ENCODE measurements around the gene TACO1. TPM values are rescaled to one million over a fixed set of nuclear protein-coding genes. Genes with fewer than 3 reads are reported as not detected.

TACO1 gene
- total and polyA plus RNA-seq, 10 of the 15 experiments (the other 5 are each of a cell fraction or from before 2014, with no cell fraction given): 8.5 to 38.6 (median 27.0) TPM

- TF ChIP-seq SPI1 (IDR thresholded peaks at IDR 0.05; ENCODE audit: borderline replicate concordance, insufficient read depth, low read depth, low read length) (0 out of 2 replicates have a peak, but pooled peaks have one; percentile 5), KDM1A (IDR thresholded peaks at IDR 0.05; ENCODE audit: borderline replicate concordance) (no peak)
- ATAC-seq (no peak), FAIRE-seq (no peak), DNase-seq (ENCODE audit: low read depth, low spot score) (no peak)
- in situ Hi-C loops (cut with MboI): no loop called here
- no peaks in the 10 kb centered on the region for H3K36me3 ChIP-seq (ENCODE audit: control insufficient read depth in 2 of 2, insufficient read depth in 2 of 2, low read length in 1 of 2)
- intact Hi-C loops (cut with micrococcal nuclease; ENCODE audit: unreplicated experiment): loop anchor here (10.0 kb wide), 1 partner anchor 148 kb away; the partner anchor contains the start of genes CCDC47 and DDX42
- H3K9me3 ChIP-seq (replicated peaks; ENCODE audit: control insufficient read depth, insufficient read depth, low read length): no peaks in the 10 kb centered on the region
- no peak overlapping the region for H3K9ac ChIP-seq (ENCODE audit: control insufficient read depth, insufficient read depth, low read length)
- H2AFZ ChIP-seq (ENCODE audit: control insufficient read depth, low read depth, low read length): no peak overlapping the region
- no peak overlapping the region for H3K4me3 ChIP-seq
- POLR2A ChIA-PET: interaction anchor here (0.6 to 1.7 kb wide), 5 partner anchors 10 to 1510 kb away, joined by 3 to 5 read pairs (median 4); partner anchors contain the start of gene TACO1
- H3K27me3 ChIP-seq (replicated peaks in 1 of 2; ENCODE audit: control insufficient read depth in 2 of 2, insufficient read depth in 2 of 2, low read length in 1 of 2): no peaks in the 10 kb centered on the region
- no peaks in the 10 kb centered on the region for H4K20me1 ChIP-seq (ENCODE audit: control insufficient read depth, insufficient read depth)
- BruUV-seq (replicated peaks): no TSS peak
- 96% methylated on average over 4 of the region's 4 CpGs for WGBS (ENCODE audit: insufficient coverage, insufficient replicate concordance, low lambda C conversion rate, missing lambda C conversion rate)
- CTCF ChIA-PET: interaction anchor here (0.5 to 3.3 kb wide), 4 partner anchors 14 to 174 kb away, joined by 3 to 13 read pairs (median 8); no protein-coding TSS in a partner anchor
- no peak overlapping the region for H3K4me2 ChIP-seq (ENCODE audit: control insufficient read depth, insufficient read depth)
- no peak overlapping the region for H3K27ac ChIP-seq (ENCODE audit: control insufficient read depth, insufficient read depth)
- SMC1A ChIA-PET (ENCODE audit: uncharacterized antibody, unreplicated experiment): interaction anchor here (0.5 to 3.3 kb wide), 7 partner anchors 9 to 109 kb away, joined by 3 to 19 read pairs (median 4); no protein-coding TSS in a partner anchor
- H3K4me1 ChIP-seq (ENCODE audit: control insufficient read depth, insufficient read depth, low read length): peaks cover 5% of the 10 kb centered on the region; the same call in 1 of the 2 replicates
- H3K79me2 ChIP-seq (ENCODE audit: control insufficient read depth, insufficient read depth, low read length): peaks cover 33% of the 10 kb centered on the region
- RAD21 ChIA-PET (ENCODE audit: unreplicated experiment): interaction anchor here (1.6 to 2.8 kb wide), 2 partner anchors 11 to 20 kb away, joined by 3 to 9 read pairs; no protein-coding TSS in a partner anchor
Measured at GRCh38 chr17:63626551-63627180, 26.0 kb downstream of the TACO1 start.

DNA sequence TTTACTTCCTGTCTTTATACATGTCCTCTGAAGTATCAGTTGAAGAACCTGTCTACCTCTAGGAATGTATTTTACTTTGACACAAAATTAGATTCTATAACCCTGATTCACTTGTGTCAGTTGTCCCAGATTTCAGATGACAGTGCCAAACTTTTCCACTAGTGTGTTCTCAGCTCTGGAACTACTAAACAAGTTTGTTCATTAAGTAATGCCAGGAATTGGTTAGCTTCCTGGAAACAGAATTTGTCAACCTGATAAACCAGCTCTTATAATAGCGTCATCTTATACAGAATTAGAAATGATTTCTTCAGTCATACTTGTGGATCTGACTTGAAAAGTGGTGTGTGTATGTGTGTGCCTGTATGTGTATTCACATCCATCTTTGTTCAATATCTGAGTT lies 28.9 kb downstream of the TACO1 start:
- ChIA-PET SMC1A (ENCODE audit: uncharacterized antibody, unreplicated experiment) (interaction anchor here (0.6 kb wide), 1 partner anchor 14 kb away, joined by 4 read pairs; no protein-coding TSS in a partner anchor), RAD21 (ENCODE audit: unreplicated experiment) (interaction anchor here (1.2 kb wide), 1 partner anchor 10 kb away, joined by 4 read pairs; no protein-coding TSS in a partner anchor), CTCF (interaction anchor here (0.7 to 1.9 kb wide), 4 partner anchors 8 to 223 kb away, joined by 3 to 5 read pairs (median 3); partner anchors contain the start of gene MAP3K3), POLR2A (no interaction called here)
- peaks cover under 1 to 5% of the 10 kb centered on the region in 2 experiments; a peak in 2 of 4 replicates for H3K36me3 ChIP-seq (ENCODE audit: control insufficient read depth in 2 of 2, insufficient read depth in 2 of 2, low read length in 1 of 2)
- H3K9me3 ChIP-seq (replicated peaks; ENCODE audit: control insufficient read depth, insufficient read depth, low read length): no peaks in the 10 kb centered on the region
- DNase-seq (ENCODE audit: low read depth, low spot score): no peak
- H3K27me3 ChIP-seq (replicated peaks in 1 of 2; ENCODE audit: control insufficient read depth in 2 of 2, insufficient read depth in 2 of 2, low read length in 1 of 2): no peaks in the 10 kb centered on the region
- H3K4me1 ChIP-seq (ENCODE audit: control insufficient read depth, insufficient read depth, low read length): no peaks in the 10 kb centered on the region
- H4K20me1 ChIP-seq (ENCODE audit: control insufficient read depth, insufficient read depth): no peaks in the 10 kb centered on the region
- TF ChIP-seq ZBED1 (IDR thresholded peaks at IDR 0.05; ENCODE audit: borderline replicate concordance): no peak
- intact Hi-C loops (cut with micrococcal nuclease; ENCODE audit: unreplicated experiment) (loop anchor here (10.0 kb wide), 1 partner anchor 145 kb away; the partner anchor contains the start of genes CCDC47 and DDX42), in situ Hi-C loops (cut with MboI) (no loop called here)
- no peak overlapping the region for H2AFZ ChIP-seq (ENCODE audit: control insufficient read depth, low read depth, low read length)
- no peak overlapping the region for H3K4me3 ChIP-seq
- ATAC-seq: no peak
- 96% methylated on average over 1 of the region's 1 CpG for WGBS (ENCODE audit: insufficient coverage, insufficient replicate concordance, low lambda C conversion rate, missing lambda C conversion rate)
- BruUV-seq (replicated peaks): no TSS peak
- peaks cover 16% of the 10 kb centered on the region for H3K79me2 ChIP-seq (ENCODE audit: control insufficient read depth, insufficient read depth, low read length)
- no peak overlapping the region for H3K4me2 ChIP-seq (ENCODE audit: control insufficient read depth, insufficient read depth)
- no peak overlapping the region for H3K9ac ChIP-seq (ENCODE audit: control insufficient read depth, insufficient read depth, low read length)
- FAIRE-seq: peak; percentile 35
- H3K27ac ChIP-seq (ENCODE audit: control insufficient read depth, insufficient read depth): no peak overlapping the region
